GM18951 (cell line): Measurements from ENCODE around the gene STX19.

Experiments
- POLR2A ChIP-seq: IDR thresholded peaks from 4 replicates; pipeline ENCODE4 v1.6.1; 2011; ENCODE audit warnings: mild to moderate bottlenecking; ENCODE audit not compliant: insufficient read length, insufficient read depth; ENCODE audit errors: extremely low read depth
- in situ Hi-C: fragments of 300-500 bp; cut with MboI; formaldehyde crosslinking; loops from one replicate; pipeline ENCODE4 v1.12.0; 2022; ENCODE audit warnings: low sequenced_read_pairs, mixed read lengths, inconsistent platforms; ENCODE audit not compliant: unreplicated experiment

Gene STX19

DNA sequence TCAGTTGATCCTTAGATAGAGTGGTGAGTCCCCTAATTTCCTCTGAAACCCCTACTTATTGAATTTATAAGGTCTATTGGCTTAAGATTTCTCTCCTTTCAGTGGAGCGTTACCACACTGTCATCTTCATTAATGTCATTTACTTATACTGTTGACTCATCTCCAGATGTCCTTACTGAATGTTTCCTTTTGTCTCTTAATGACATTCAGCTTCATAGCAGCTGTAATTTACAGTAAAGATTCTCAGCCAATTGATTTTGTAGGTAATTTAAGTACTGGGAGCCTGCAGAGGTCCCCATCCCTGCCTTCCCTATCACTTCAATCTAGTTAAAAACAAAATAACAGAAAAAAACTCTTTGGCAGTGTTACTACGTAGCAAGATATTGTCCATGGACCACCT, 18.8 kb downstream of the STX19 start:
- TF ChIP-seq POLR2A: no peak
- in situ Hi-C loops: no loop called here

DNA sequence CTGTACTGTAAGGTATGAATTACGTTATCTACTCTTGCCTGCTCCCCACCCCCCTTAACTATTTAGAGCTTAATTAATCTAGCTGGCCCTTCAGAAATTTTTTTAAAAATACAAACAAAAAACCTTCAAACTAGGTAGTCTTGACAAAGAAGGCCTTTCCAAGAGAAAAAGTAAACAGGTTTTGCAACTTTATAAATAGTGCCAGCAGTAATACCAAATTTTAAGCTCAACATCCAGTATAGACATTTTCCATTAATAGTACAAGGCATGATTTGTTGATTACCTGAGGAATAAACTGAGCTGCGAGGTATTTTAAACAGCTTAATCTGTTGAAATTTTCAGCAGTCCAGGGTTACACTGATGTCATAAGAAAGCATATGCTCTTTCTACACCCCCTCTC, 20.1 kb downstream of the STX19 start:
- TF ChIP-seq POLR2A: no peak

DNA sequence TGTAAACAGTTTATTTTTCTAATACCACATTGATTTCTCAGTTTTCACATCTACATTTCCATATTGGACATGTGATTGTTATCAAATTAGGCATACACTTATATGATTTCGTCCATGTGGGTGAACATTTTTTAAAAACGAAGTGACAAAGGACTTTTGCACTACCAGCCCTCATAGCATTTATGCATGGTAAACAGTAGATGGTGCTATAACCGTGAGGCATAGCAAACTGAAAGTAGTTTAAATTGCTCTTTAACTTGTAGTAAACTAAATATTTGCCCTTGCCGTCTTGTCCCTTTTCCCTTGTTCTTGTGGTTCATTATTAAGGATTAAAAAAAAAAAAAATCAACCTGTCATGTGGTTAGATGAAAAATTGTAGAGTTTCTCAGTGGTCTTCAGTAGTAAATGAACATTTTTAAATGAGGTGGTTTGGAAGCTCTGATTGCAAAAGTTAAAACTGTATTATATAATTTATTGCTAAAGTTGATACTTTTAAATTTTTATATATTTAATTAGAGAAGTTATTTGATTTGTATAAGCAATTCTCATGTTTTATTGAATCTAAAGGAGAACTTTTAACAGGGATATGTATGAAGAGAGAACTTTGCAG, 24.0 kb downstream of the STX19 start:
- in situ Hi-C loops: no loop called here
- no peak for TF ChIP-seq POLR2A

More for the DNA sequence above, 20.1 kb downstream of the STX19 start:
- in situ Hi-C loops: no loop called here

DNA sequence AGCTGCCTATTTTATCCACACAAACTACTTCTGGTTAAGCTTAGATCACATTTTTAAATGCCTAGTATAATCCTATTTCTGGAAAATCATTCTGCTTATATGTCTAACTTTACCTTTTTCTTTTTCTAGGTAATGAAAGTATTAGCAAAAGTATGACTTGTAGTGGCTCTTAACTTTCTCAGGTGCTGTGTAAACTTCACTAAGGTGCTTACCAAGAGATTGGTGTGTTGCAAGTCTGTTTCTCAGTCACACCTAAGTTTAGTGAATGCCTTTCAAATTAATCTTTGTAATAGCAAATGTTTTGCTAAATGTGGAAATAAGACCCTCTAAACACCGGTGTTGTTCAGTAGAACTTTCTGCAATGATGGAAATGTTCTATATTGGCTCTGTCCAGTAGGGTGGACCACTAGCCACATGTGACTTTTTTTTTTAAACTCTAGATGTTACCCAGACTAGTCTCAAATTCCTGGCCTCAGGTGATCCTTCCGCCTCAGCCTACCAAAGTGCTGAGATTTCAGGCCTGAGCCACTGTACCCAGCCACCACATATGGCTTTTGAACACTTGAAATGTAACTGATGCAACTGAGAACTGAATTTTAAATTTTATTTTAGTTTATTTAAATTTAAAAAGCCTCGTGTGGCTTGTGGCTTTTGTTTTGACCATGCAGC, 26.4 kb downstream of the STX19 start:
- TF ChIP-seq POLR2A: no peak
- in situ Hi-C loops: no loop called here

DNA sequence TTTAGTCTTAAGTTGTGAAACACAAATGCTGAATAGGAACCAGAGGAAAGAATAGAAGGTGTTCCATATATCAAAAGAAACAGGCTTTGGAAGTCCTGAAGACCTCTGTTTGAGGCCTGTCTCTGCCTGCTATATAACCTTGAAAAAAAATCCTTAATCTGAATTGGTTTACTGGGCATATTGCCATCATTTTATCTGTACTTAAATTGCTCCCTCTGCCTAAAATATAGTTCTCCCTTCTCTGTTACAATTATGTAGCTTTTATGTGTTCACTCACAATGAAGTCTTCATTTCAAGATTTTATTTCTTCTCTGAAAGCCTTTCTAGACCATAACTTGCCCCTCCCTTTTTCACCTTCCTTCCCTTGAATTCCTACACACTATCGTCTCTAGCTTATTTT, 27.2 kb downstream of the STX19 start:
- TF ChIP-seq POLR2A: no peak
- in situ Hi-C loops: no loop called here

DNA sequence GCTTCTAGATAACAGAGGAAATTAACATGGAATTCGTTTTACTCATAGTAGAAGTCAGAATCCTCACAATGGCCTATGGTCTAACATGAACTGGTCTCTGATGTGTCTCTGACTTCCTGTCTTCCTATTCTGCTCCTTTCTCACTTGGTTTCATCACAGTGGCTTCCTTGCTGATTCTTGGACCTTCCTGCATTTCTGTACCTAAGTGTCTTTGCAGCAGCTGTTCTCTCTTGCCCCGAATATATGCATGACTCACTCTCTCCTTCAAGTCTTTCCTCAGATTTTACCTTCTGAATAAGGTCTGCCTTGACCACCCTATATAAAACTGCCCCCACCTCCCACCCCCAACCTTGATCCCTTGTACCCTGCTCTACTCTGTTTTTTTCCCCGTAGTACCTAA, 34.3 kb downstream of the STX19 start:
- no peak for TF ChIP-seq POLR2A
- in situ Hi-C loops: no loop called here

DNA sequence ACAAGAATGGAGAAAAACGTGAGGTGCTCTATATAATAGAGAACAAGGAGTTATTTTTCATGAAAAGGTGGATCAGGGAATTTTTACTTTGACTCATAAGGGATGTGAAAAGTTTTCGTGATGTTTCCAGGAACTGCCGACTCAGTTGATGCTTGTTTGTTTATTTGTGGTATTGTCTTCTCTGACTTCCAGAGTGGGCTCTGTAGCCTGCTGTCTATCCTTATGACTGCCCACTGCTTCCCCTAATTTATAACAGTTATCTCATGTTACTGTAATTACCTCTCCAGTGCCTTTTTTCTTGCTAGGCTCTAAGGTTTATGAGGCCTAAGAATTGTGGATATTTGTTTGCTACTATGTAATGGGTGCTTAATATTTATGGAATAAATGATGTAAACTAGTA, 36.2 kb downstream of the STX19 start:
- in situ Hi-C loops: no loop called here
- no peak for TF ChIP-seq POLR2A

DNA sequence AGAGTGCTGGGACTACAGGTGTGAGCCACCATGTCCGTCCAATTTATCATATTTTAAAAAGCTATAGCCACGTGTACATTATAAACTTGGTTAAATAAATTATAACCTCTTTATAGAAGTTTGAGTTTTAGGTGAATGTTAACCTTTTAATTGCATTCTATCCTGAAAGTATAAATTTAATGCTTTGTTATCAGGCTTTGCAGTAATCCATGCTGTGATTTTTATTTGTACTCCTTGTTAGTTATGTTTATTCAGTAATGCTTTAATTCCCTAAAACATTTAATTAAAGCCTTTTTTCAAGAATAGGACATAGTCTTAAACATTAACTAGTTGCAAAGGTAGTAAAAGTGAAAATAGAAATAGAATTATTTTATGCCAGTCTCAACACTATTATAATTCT, 36.8 kb downstream of the STX19 start:
- in situ Hi-C loops: no loop called here

DNA sequence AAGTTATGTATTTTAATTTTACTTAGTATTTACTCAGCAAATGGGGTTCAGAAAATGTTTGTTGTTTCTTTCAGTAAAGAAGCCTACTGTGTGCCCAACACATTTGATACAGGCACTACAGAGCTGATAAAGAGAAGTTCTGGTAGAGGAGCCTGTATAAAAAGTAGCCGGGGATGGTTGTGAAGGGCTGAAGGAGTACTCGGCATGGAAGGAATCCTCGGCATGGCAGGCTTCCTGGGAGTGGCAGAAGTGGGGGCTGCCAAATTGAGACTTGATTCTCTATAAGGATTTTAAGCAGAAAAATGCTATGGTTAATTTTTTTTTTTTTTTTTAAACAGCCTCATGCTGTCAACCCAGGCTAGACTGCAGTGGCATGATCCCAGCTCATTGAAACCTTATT, 39.2 kb downstream of the STX19 start:
- in situ Hi-C loops: no loop called here
- no peak for TF ChIP-seq POLR2A

More for the DNA sequence above, 36.8 kb downstream of the STX19 start:
- TF ChIP-seq POLR2A: no peak

DNA sequence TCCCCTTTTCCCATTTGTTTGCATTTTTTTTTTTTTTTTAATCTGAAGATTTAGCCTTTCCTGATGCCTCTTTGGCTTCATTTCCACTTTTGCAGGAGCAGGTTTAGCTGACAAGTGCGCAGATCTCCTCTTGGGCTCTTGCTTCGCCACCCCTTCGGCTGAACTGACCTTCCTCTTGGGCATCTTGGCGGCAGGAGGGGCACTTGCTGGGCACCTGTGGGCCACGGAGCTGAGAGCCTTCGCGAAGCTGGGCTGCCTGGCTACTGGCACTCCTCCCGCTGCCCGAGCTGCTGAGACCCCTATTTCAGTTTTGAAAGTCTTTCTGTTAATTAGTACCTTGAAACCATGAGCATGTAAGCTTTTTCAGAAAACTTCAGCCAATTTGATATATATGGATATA, 39.6 kb downstream of the STX19 start:
- TF ChIP-seq POLR2A: no peak
- in situ Hi-C loops: no loop called here

DNA sequence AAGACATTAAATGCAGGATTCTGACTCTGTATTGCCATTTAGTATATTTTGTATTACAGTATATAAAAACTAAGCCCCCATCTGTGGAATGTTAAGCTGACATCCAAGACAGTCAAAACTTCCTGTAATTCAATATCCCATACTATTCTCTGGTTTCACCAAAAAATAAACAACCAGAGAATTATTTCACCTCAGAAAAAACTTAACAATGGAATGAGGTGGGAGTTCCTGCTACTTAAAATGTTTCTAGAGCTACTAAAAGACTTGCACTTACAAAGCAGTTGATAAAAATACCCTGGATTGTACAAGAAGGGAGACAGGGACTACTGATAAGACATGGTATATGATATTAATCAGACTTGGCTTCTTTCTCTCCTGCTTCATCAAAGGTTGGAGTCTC, 40.1 kb downstream of the STX19 start:
- in situ Hi-C loops: no loop called here
- no peak for TF ChIP-seq POLR2A

DNA sequence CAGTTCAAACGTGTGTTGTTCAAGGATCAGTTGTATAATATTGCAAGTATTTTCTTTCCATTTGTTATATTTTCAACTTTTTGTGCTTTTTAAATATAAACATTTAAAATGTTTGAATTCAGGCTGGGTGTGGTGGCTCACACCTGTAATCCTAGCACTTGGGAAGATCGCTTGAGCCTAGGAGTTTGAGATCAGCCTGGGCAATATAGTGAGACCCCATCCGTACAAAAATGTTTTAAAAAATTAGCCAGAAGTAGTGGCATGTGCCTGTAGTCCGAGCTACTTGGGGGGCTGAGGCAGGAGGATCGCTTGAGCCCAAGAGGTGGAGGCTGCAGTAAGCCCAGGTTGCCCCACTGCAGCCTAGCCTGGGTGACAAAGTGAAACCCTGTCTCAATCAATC, 43.8 kb downstream of the STX19 start:
- no peak for TF ChIP-seq POLR2A
- in situ Hi-C loops: no loop called here

DNA sequence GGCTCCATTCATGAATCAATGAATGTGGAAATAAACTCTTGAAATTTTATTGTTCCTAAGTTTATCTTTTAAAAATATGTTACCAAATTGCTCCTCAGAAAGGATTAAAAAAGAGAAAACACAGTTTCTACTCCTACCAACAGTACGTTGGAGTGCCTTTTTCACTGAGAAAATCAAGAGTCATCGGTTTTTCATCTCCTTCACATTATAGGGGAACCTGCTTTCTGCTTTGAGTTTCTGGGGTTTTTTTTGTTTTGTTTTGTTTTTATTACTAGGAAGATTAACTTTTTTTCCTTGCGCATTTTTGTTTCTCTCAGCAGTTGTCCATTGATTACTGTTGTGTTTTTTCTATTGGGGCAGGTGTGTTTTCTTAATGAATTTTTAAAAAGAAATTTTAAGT, 45.0 kb downstream of the STX19 start:
- in situ Hi-C loops: no loop called here
- no peak for TF ChIP-seq POLR2A

DNA sequence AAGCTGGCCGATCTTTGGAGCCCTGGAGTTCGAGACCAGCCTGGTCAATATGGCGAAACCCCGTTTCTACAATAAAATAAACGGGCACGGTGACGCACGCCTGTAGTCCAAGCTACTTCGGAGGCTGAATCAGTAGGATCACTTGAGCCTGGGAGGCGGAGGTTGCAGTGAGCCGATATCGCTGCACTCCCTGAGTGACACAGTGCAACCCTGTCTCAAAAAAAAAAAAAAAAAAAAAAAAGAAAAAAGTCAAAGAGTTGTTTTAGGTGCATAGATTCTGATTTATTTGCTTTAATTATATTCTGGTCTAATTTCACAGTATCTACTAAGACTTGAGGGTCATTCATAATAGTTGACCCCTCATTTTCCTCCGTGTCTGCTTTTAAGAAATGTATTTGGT, 46.7 kb downstream of the STX19 start:
- no peak for TF ChIP-seq POLR2A
- in situ Hi-C loops: no loop called here
